GM21619 (cell line): ENCODE results near the gene B4GALT1.

Experiments used
- ATAC-seq: cut with Tn5 transposase; IDR thresholded peaks from one replicate; pipeline ENCODE4 v1.9.1; 2021; ENCODE audit not compliant: unreplicated experiment

The B4GALT1 gene

DNA sequence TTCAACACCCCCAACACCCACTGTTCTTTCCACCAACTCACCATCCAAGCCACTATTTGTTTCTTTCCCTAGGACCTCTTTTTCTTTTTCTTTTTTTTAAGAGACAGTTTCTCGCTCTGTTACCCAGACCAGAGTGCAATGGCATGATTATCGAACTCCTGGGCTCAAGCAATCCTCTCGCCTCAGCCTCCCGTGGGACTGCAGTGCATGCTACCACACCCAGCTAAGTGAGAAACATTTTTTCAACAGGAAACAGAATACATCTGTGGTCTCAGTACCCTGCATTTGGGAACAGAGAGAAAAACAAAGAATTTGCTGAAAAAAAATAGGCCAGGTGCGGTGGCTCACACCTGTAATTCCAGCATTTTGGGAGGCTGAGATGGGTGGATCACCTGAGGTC is 24.6 kb downstream of the B4GALT1 start:
- peak; percentile 30 for ATAC-seq

DNA sequence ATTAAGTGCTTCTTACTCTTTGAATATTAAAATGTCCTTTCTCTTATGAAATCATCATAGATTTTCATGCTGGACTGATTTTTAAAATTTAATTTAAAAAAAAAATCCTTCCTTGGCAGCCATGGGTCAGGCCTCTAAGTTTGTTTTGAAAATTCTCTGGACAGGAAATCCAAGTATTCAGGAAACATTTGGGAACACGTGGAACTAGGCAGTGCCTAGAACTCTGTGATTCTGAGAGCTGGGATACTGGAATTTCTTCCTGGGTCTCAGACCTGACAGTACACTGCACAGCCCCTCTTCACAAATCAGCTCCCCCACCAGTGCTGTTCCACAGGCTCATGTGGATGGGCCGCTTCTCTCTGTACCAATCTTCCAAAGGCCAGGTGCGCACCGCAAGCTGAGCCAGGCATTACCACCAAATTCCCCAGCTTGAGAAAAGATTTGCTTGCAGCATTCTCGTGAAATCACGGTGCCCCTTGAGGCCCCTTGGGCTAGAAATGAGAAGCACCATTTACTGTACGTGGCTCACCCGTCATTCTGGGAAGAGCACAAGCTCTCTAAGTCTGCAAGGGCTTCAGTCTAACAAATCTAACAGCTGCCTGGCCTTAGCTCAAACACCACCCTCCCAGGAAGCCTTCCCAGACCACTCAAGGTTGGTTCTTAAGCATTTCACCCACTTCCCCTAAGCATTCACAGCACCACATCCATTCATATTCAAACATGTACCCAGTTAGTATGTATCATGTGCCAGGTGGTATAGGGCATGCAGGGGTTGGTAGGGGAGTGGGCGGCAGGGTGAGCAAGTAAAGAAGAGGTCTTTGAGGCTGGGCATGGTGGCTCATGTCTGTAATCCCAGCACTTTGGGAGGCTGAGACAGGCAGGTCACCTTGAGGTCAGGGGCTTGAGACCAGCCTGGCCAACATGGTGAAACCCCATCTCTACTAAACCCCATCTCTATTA is 26.5 kb downstream of the B4GALT1 start:
- peak; percentile 19 for ATAC-seq

DNA sequence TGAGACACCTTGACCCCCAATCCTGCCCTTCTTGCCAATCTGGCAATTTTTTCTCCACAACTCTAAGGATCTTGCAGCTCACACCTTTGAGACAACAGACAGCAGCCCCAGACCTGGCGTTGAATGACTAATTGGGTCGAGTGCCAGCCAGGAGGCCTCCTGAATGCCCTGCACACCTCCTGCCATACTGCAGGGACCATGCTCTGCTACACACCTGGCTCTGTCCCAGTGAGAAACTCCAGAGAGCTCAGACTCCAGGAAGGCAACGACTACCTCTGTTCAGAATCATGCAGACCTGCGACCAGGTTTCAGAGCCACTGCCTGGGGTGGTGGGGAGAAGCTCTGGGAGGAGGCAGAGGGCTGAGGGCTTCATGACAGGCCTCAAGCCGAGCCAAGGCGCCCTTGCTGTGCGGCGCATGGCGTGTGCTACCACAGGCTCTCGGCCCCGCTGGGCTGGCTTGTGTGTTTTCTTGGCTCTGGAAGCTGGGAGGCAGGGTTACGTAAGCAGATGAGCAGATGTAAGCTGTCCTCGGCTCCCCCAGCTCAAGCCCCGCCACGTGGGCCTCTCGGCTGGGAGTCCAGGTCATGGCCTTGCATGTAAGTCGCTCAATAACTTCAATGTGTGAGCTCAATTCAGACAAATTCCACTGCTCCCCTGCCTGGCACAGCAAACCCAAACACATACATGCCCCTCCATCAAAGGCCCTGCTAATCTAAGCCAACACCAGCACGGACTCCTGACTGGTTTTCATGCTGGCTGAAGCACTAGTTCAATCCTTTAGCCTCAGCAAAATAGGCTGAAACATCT is 27.5 kb downstream of the B4GALT1 start:
- no peak for ATAC-seq

DNA sequence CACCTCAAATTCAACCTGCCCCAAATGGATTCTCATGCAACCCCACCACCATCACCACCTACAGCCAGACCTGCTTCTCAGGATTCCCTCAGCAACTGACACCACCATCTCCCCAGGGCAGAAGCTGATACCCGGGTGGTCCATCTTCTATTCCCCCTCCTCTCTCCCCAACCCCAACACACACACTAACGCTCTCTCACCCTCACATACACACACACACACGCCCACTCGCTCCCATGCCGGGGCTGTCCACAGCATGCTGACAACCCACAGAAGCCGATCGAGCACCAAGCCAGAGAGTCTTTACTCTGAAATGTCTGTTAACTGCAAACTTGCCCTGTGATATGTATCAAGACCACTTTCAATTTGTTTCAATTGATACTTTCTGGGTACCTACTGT is 28.4 kb downstream of the B4GALT1 start:
- ATAC-seq = no peak

DNA sequence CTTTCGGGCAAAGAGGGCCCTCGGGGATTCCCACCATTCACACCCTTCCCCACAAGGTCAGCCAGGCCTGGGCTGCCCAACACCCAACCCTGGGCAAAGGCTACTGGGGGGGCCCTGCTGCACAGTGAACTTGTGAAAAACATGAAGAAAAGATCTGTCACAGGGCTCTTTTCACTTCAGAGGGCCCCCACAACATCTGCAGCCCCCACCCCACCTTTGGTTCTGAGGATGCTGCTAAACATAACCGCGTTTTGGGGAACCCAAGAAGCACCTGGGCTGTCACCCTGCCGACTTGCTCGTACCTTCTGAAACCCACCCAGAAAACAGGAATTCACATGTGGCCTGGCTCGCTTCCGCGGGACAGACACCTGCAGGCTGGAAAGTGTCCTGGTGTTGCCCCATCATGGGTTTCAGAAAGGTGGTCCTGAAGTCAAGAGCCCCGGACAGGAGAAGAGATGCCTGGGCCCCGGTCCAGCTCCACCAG is 29.3 kb downstream of the B4GALT1 start:
- peak; percentile 26 for ATAC-seq

DNA sequence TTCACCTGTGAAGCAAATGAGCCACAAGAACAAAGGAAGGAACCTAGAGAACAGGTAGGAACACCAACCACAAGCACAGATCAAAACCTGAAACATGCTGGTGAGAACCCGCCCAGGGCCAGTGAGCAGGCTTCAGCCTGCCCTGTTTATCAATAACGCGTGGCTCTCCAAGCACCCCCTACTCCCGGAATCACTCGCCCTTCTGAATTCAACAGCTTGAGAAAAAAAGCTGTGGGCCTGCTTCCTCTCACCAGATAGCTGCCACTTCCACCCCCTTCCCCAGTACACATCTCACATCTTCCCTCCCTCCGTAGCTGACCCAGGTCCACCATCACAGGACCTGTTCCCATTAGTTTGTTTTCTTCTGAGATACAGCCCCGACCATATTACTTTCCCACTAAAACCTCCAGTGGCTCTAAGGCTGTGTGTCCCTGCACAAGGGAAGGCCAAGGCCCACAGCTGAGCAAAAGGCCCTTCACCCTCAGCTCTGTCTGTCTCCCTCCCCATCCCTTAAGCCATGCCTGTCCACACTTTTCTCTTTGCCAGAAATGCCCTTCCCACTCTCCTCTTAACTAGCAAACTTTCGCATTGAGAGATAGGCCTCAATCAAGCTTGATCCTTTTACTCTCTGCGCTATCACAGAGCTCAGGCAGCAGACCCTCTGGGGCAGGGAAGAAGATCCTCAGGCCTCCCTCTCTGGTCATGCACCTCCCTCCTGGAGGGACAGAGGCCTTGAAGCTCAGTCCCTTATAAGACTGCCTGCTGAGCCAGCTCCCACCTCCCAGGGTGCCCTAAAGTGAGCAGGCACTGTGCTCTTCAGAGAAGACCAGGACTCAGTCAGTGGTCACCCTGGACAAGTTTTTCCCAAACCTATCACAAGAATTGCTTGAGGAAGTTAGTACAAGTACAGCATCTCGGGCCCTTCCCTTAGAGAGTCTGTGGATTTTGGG is 30.1 kb downstream of the B4GALT1 start:
- peak; percentile 39 for ATAC-seq

DNA sequence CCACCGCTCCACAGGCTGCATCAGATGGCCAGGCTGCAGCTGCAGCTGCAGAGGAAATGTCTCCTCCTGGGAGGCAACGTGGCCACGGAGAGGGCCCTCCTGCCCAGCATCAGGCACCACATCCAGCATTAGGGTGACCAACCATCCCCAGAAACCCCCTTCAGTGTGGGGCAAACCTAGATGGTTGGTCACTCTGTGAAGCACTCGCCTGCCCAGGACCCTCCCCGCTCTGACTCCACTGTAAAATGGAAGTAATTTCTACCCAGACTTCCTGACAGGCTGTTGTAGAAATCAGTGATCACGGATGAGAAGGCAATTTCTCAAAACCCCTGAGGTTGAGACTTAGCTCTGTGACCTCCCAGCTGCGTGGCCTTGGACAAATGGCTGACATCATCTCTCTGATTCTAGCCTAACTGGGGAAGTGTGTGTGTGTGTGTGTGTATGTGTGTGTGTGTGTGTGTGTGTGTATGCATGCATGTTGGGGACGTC is 31.6 kb downstream of the B4GALT1 start:
- no peak for ATAC-seq

DNA sequence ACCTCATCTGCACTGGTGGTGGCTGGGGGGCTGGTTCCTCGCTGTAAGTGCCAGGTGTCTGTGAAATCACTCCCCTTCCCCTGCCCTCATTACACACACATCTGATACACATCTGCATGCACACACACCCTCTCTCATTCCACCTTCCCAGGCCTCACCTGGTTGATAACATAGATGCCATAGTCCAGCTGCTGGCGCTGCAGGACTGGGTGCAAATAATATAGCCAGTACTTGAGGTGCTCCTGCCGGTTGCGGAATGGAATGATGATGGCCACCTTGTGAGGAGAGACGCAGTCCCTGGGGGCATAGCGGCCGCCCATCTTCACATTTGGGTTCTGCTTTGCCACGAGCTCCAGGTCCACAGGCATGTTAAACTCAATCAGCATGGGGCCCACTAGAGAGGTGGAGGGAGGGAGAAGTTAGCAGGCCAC is 32.1 kb downstream of the B4GALT1 start:
- ATAC-seq = no peak

DNA sequence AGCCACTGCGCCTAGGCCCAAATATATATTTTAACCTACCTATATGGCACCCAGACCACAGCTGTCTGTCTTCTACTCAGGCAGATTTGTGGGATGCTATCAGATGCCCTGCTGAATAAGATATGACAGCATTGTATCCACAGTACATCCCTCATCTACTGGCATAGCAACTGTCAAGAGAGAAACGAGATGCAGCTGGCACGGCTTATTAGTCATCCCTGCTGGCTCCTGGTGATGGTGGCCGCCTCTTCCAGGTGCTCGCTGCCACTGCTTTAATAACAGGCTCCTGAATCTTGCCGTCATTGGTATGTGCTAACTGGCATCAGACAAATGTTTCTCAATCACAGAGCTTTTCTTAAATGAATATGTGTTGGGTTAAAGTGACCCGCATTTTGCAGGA is 34.0 kb downstream of the B4GALT1 start:
- no peak for ATAC-seq

DNA sequence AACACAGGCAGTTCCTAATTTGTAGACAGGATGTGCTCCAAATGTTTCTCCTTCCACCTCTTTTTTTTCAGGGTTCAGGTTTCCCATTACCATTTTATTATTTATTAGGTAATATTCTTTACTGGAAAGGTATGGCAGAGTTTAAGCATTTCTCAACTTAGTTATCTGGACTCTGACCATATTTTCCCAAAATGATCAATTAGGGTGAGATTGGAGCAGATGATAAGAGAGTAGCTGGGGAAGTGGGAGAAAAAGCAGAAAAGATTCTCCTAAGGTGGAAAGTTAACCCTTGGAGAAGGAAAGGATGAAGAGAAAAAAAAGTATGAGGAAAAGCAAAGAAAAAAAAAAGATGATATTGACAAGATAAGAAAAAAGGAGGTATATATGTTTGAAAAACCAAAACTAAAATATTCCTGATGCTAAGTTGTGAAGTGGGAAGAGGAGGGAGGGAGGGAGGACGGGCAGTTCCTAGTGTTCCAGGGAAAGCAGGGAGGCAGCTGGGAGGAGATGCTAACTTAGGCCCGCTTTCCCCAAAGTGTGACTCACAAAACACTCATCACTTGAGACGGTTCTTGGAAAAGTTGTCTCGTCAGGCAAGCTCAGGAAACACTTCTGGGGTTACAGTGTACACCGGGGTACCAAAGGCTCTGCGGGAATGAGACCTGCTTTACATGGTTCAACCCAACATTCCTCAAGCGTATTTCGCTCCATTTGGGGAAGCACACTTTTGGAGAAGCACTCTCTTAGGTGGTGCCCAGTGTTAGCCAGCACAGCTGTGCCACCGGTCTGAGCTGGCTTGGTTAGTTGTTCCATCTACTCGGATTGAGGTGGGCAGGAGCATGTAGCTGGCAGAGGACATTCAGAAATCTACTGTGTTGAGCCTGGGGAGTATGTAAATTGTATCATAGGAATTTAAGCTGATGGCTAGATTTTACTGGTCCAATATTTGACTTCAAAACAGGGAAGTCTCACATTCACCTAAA is 35.1 kb downstream of the B4GALT1 start:
- ATAC-seq = no peak

DNA sequence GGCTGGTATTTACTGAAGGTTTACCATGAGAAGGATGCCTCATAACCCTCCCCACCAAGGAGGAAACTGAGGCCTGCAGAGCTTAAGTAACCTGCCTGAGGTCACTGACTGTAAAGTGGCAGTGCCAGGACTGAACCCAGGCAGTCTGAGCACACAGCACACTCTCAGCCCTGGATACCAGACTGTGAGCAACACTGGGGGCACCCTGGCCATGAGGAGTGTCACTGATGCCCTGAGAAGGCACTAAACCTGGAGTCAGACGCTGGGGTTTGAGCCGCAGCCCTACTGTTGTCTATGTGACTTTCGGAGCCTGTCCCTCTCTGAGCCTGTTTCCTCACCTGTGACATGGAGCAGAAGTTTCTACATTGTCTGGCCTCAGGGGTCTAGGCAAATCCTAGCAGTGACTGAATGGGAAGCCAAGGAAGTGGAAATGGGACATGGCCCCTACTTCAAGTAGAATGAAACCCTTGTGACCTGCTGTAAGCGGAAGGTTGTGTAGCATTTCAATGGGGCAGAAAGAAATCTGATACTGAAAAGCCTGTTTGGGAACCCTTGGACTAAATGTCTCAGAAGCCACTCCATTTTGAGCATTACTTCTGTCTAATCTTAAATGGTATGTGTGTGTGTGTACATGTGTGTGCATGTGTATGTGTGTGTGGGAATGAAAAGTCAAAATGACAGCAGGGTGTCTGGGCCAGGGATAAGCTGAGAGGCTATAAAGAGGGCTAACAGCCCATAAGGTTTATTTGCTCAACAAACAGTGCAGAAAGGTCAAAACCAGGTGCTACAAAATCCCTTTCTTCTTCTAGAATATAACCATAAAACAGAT is 36.0 kb downstream of the B4GALT1 start:
- no peak for ATAC-seq

DNA sequence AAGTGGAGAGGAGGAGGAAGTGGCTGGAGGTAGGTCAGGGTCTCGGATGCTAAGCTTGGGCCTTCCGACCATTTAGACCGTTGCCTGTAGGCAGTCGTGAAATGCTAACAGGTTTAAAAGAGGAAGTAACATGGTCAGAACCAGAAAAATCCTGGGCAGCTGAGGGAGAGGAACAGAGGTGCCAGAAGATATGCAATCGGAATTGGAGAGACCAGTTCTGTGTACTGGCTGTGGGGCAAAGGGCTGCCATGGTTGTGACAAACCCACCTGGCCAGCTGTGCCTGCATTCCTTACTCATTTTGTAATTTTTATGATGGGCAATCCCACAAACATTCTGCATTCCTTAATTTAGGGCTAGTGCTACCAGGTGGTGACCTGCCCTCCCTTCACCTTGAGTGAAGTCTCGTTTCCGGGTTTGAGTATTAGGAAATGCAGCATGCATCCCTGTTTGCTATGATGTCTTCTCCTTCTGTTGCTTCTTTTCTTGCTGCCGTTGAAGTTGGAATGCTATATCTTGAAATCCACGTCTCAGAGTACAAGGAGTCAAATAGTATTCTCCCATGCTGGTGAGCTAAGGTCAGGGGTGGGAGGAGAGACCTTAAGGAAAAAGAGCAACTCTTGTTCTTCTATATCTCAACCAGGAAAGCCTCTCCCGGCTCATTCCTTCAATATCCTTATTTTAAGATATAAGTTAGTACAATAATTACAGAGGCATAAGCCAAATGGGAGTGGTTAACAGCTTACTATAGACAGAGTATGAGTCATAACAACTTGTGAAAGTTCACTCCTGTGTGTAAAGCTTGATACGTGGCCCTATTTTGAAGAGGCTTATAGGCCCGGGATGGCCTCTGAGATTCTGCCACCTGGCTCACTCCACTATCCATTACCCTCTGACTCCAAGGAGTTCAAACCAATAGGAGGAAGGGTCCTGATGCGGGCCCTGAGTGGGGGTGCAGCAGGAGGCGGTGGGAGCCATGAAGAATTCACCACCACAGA is 37.0 kb downstream of the B4GALT1 start:
- ATAC-seq = peak; percentile 63

DNA sequence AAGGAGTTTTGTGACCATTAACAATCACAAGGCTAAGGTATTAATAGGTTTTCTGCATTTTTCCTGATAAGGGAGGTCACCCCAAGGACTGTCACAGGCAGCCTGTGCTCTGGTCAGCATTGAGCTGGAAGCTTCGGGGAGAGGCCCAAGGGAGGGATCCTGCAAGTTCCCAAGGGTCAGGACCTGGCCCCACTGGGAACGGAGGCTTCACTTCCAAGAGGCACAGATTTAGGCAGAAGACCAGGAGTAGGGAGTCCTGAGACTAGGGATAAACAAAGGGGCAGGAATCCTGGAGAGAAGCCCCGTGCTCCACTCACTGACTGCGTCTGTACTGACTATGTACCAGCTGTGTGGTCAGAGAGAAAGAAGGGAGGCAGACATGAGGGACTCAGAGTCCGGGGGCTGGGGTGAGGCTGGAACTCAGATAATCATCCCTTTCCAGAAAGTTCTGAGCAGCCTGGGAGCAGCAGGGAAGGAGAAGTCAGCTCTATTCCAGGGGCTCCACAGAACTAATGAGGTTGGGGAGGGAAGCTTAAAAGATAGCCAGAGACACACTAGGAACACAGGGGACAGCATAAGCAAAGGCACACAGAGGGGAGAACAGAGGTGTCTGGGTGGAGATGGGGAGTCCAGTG is 37.8 kb downstream of the B4GALT1 start:
- ATAC-seq = no peak

DNA sequence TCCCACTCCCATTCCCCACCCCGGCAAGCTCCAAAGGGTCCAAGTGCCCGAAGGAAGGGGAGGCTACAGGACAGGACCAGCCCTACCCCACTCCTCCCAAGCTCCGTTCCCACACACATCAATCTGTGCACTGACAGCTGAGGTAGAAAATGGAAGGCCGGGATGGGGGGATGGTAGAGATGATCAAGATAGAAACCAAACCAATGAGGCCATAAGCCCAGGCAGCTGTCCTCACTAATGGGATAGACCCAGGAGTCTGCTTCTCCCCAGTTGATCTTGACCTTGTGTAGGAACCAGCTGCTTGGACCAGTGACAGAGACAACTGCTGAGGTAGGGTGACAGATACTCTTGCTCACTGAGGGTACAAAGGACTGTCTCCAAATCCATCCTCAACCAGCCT is 38.6 kb downstream of the B4GALT1 start:
- ATAC-seq = no peak

DNA sequence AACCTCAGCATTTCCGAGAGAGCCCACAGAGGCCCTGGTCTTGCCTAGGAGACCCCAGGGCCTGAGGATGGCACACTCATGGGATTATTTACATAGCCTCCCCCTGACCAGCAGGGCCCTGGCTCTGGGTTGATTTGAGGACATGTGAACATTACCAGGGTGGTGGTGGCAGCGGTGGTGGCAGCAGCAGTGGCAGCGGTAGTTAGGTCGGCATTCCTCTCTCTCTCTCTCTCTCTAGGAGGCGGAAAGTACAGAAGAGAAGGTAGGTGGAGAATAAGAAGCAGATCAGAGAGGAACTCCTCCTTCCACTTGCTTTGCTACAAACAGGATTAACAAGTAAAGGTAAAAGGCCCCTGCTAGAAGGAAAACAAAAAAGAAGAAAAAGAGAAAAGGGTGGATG is 39.3 kb downstream of the B4GALT1 start:
- ATAC-seq = no peak

DNA sequence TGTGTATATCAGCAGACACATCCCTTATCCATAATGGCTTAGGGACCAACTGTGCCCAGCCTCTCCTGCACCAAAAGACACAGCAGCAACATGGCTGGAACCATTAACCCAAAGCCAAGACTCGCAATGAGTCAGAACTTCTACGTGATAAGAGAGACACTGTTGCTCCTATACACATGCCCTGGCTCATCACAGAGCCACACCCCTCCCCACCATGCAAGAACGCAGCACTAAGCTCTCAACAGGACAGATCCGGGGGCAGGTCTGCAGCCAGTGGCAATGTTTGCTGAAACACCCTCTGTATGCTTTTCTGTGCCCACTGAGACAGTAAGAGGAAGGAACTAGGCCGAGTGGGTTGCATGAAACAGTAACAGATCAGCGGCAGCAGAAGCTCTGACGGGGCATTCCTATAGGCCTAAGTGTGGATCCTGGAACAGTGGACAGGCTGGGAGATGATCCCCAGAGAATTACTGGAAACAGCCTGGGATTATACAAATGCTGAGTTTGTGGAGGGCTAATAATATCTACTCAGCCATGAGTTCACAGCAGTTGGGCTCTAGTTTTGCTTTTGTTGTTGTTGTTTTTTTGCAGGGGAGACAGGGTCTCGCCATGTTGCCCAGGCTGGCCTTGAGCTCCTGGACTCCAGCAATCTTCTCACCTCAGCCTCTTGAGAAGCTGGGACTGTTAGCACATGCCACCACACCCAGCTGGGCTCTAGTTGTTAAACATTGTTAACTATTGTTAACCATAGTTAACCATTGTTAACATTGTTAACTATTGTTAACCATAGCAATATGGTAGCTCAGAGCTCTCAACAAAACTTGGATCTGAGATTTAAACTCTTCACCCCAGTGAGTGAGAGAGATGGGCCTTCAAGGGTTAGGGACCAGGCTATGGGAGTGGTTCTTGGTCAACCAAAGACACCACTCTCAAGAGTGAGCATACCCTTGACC is 41.0 kb downstream of the B4GALT1 start:
- ATAC-seq = peak; percentile 27
